Thoracic aorta (tissue), 2 donors: ENCODE measurements around the gene TAF10. TPM values are rescaled to one million over a fixed set of nuclear protein-coding genes. Genes with fewer than 3 reads are reported as not detected.

Source experiments
- ATAC-seq: fragments of 150-250 bp; one replicate; pipeline ENCODE4 v1.8.0; 2017; ENCODE audit warnings: low read depth; ENCODE audit not compliant: insufficient number of reproducible peaks, low FRiP score
- DNase-seq: peaks from one replicate; pipeline ENCODE4 v3.0.0-alpha.2; 2020; ENCODE audit warnings: low spot score
- H3K27ac ChIP-seq, 2 donors: fragments of 200-600 bp; sonication (generic); 1 replicate in 1 of 2; 2 replicates in 1 of 2; pipeline ENCODE4 v1.5.1; 2016; ENCODE audit warnings: mild to moderate bottlenecking in 2 of 2, moderate library complexity in 2 of 2
- H3K27me3 ChIP-seq: fragments of 200-600 bp; sonication (generic); replicated peaks from 2 replicates; pipeline ENCODE4 v1.6.0; 2016; ENCODE audit warnings: mild to moderate bottlenecking; ENCODE audit not compliant: insufficient read depth
- H3K36me3 ChIP-seq: fragments of 200-600 bp; sonication (generic); one replicate; pipeline ENCODE4 v1.5.1; 2016
- H3K4me1 ChIP-seq, 2 donors: fragments of 200-600 bp; sonication (generic); 1 replicate in 1 of 2; 2 replicates in 1 of 2; pipeline versions ENCODE4 v1.5.1 to v1.6.0; 2016; ENCODE audit warnings: low read depth in 2 of 2, mild to moderate bottlenecking in 1 of 2; ENCODE audit not compliant: control insufficient read depth in 1 of 2
- H3K4me3 ChIP-seq: fragments of 200-600 bp; sonication (generic); 2 replicates; pipeline ENCODE4 v1.5.1; 2016; ENCODE audit warnings: mild to moderate bottlenecking
- H3K9me3 ChIP-seq: fragments of 200-600 bp; sonication (generic); 2 replicates; pipeline ENCODE4 v1.5.1; 2016
- total RNA-seq, 2 donors: library from RNA; depleted of rRNA; stranded (reverse); fragments of >200 nt; gene quantifications; one replicate each; pipeline versions ENCODE4 v1.1.0 to v1.2.3, GENCODE V29; 2016
- TF ChIP-seq, protein P1 (sequence below): fragments of 200-600 bp; sonication (generic); IDR thresholded peaks from one replicate; pipeline ENCODE4 v1.5.1; 2019; ENCODE audit warnings: antibody characterized with exemption

Gene TAF10
- total RNA-seq, 2 donors from 2014 or later, result 39.5 to 40.0 TPM

DNA sequence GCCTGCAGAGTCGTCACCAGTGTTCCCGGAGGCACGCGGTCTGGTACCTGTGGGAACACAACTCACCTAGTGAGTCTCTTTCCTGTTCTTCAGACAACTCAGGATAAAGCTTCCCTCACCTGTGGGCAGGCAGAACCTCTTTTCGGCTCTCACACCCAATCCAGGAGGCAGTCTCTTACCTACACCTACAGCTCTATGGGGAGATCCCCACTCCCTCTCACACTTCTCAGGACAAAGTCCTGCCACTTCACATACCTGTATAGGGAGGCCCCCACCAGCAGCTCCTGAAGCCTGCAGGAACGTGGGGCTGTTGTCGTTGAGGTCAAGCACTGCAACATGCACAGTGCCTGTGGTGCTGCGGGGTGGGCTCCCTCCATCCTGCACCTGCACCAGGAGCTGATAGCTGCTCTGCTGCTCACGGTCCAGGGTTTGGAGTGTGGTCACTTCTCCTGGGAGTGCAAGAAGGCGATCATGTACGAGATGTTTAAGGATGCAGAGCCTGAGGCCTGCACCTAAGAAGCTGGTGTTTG is 19.4 kb upstream of the TAF10 start:
- H3K4me3 ChIP-seq, result no peak overlapping the region
- DNase-seq (no peak), ATAC-seq (no peak)
- H3K4me1 ChIP-seq, result peaks cover 14 to 27% of the 10 kb centered on the region in 2 donors
- no peaks in the 10 kb centered on the region for H3K9me3 ChIP-seq
- H3K27ac ChIP-seq, result no peak overlapping the region
- peaks cover 60% of the 10 kb centered on the region for H3K36me3 ChIP-seq
- TF ChIP-seq, protein P1, sequence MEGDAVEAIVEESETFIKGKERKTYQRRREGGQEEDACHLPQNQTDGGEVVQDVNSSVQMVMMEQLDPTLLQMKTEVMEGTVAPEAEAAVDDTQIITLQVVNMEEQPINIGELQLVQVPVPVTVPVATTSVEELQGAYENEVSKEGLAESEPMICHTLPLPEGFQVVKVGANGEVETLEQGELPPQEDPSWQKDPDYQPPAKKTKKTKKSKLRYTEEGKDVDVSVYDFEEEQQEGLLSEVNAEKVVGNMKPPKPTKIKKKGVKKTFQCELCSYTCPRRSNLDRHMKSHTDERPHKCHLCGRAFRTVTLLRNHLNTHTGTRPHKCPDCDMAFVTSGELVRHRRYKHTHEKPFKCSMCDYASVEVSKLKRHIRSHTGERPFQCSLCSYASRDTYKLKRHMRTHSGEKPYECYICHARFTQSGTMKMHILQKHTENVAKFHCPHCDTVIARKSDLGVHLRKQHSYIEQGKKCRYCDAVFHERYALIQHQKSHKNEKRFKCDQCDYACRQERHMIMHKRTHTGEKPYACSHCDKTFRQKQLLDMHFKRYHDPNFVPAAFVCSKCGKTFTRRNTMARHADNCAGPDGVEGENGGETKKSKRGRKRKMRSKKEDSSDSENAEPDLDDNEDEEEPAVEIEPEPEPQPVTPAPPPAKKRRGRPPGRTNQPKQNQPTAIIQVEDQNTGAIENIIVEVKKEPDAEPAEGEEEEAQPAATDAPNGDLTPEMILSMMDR, result no peak
- no peaks in the 10 kb centered on the region for H3K27me3 ChIP-seq

DNA sequence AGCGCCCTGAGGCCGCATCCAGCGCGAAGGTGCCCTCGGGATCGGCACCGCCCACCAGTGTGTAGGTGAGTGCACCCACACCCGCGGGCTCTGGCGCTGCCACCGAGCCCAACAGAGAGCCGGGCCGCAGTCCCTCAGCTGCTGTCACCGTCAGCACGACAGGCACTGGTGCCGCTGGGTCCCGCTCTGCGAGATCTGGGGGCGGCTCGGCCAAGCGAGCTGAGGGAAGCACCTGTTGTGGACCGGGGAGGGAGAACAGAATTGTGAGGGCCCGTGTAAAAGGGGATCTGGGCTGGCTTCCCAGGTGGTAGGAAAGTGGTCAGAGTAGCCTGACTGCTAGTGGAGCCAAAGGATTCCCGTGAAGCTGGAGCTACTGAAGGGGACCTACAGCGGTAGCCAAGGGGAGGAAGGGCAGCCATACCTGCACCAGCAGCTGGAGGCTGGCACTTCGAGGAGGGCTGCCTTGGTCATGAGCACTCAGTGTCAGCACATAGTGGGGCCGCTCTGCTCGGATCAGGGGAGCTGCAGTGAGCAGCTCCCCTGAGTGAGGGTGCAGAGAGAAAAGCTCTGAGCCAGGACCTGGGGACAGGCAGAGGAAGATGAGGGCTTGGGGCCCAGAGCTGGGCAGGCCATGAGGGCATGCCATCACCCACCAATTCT is 18.7 kb upstream of the TAF10 start:
- H3K4me3 ChIP-seq, result no peak overlapping the region
- DNase-seq (no peak), ATAC-seq (no peak)
- H3K27me3 ChIP-seq, result no peaks in the 10 kb centered on the region
- H3K36me3 ChIP-seq, result peaks cover 67% of the 10 kb centered on the region
- peaks cover 8 to 20% of the 10 kb centered on the region in 2 donors for H3K4me1 ChIP-seq
- no peaks in the 10 kb centered on the region for H3K9me3 ChIP-seq
- H3K27ac ChIP-seq, result no peak overlapping the region
- TF ChIP-seq, protein P1, result no peak

DNA sequence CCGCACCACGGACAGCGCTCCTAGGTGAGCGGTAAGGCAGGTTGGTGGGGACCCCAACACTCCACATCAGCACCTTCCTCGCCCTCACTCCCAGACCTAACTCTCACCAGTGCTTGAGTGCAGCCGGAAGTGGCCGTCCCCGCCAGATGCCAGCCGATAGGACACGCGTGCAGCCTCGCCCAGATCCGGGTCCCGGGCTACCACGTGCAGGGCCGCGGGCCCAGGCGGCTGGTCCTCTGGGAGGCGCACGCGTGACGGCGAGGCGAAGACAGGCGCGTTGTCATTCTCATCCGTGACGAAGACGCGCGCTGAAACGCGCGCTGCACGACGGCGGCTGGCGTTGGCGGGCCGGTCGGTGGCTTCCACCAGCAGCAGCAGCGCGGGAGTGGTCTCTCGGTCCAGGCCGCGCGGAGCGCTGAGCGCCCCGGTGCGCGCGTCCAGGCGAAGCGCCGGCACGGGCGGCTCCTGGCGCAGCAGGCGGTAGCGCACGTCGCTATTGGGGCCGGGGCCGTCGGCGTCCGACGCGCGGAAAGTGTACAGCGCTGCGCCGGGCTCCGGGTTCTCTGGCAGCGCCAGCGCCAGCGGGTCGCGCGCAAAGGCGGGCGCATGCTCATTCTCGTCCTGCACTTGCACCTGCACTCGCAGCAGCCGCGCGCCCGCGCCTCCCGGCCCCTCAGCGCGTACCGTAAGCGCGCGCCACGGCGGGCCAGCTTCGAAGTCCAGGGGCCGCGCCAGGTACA is 18.0 kb upstream of the TAF10 start:
- H3K27me3 ChIP-seq, result no peaks in the 10 kb centered on the region
- ATAC-seq, result no peak
- H3K9me3 ChIP-seq, result no peaks in the 10 kb centered on the region
- H3K4me3 ChIP-seq, result no peak overlapping the region
- DNase-seq, result no peak
- peaks cover 1 to 13% of the 10 kb centered on the region in 2 donors for H3K4me1 ChIP-seq
- TF ChIP-seq, protein P1, result no peak
- H3K36me3 ChIP-seq, result peaks cover 74% of the 10 kb centered on the region
- no peak overlapping the region for H3K27ac ChIP-seq

DNA sequence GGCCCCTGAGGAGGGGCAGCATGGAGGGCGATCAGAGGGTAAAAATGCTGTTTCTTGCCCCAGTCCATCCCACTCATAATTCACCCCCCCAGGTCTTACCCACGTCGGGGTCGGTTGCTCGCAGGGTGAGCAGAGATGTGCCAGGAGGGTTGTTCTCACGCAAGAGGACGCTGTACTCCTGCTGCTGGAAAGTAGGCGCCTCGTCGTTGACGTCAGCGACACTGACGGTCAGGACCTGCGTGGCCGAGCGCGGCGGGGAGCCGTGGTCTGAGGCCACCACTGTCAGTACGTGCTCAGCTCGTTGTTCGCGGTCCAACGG is 17.5 kb upstream of the TAF10 start:
- no peak overlapping the region for H3K4me3 ChIP-seq
- peaks cover 0 to 8% of the 10 kb centered on the region in 2 donors for H3K4me1 ChIP-seq
- H3K27ac ChIP-seq, result no peak overlapping the region
- no peak for ATAC-seq
- no peaks in the 10 kb centered on the region for H3K9me3 ChIP-seq
- peaks cover 79% of the 10 kb centered on the region for H3K36me3 ChIP-seq
- H3K27me3 ChIP-seq, result no peaks in the 10 kb centered on the region
- no peak for DNase-seq
- TF ChIP-seq, protein P1, result no peak

GRCh38 chr11:6628526-6628925 is 16.5 kb upstream of the TAF10 start:
- ATAC-seq, result no peak
- H3K27ac ChIP-seq, result no peak overlapping the region
- peaks cover 76% of the 10 kb centered on the region for H3K36me3 ChIP-seq
- TF ChIP-seq, protein P1, result no peak
- DNase-seq, result no peak
- no peaks in the 10 kb centered on the region for H3K4me1 ChIP-seq
- H3K27me3 ChIP-seq, result no peaks in the 10 kb centered on the region
- no peaks in the 10 kb centered on the region for H3K9me3 ChIP-seq
- no peak overlapping the region for H3K4me3 ChIP-seq
